ENCODE results near the gene PROM1. TPM values are rescaled to one million over a fixed set of nuclear protein-coding genes. Genes with fewer than 3 reads are reported as not detected.

PROM1 gene
- total RNA-seq, 1 donor from 2014 or later, result 7.2 TPM

DNA sequence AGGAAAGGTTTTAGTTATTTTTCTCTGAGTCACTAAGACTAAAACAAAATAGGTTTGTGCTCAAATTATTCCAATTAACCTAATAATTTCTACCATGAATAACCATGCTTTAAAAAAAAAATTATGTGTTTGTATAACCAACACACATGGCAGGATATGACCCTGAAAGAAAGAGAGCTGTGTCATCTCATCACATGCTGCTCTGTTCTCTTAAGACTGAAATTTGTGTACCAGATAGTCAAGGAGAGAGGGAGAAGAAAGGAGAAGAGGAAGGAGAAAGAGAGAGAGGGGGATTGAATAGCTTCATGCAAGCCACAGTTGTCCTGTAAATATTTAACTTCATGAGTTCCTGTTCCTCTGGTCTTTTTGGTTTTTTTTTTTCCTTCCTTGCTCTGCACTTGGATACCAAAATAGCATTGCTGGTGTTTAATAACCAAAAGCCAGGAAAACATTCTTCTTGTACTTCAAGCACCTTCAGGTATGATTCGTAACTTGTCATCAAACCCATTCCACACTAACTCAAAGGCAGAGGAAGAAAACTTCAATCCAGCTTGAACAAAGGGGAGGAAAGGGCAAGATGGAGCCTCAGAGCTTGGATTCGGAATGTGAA lies 6.4 kb upstream of the PROM1 start:
- H3K4me1 ChIP-seq, result no peaks in the 10 kb centered on the region
- no peak for DNase-seq (ENCODE audit: low spot score in 2 of 2)
- H3K9me3 ChIP-seq, result no peaks in the 10 kb centered on the region
- TF ChIP-seq, protein P1, sequence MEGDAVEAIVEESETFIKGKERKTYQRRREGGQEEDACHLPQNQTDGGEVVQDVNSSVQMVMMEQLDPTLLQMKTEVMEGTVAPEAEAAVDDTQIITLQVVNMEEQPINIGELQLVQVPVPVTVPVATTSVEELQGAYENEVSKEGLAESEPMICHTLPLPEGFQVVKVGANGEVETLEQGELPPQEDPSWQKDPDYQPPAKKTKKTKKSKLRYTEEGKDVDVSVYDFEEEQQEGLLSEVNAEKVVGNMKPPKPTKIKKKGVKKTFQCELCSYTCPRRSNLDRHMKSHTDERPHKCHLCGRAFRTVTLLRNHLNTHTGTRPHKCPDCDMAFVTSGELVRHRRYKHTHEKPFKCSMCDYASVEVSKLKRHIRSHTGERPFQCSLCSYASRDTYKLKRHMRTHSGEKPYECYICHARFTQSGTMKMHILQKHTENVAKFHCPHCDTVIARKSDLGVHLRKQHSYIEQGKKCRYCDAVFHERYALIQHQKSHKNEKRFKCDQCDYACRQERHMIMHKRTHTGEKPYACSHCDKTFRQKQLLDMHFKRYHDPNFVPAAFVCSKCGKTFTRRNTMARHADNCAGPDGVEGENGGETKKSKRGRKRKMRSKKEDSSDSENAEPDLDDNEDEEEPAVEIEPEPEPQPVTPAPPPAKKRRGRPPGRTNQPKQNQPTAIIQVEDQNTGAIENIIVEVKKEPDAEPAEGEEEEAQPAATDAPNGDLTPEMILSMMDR (IDR thresholded peaks at IDR 0.05), result no peak
- H3K36me3 ChIP-seq, result no peaks in the 10 kb centered on the region
- no peak overlapping the region for H3K4me3 ChIP-seq
- H3K27ac ChIP-seq, result no peak overlapping the region
- intact Hi-C loops (cut with DNase I), result no loop called here
- no peaks in the 10 kb centered on the region for H3K27me3 ChIP-seq

DNA sequence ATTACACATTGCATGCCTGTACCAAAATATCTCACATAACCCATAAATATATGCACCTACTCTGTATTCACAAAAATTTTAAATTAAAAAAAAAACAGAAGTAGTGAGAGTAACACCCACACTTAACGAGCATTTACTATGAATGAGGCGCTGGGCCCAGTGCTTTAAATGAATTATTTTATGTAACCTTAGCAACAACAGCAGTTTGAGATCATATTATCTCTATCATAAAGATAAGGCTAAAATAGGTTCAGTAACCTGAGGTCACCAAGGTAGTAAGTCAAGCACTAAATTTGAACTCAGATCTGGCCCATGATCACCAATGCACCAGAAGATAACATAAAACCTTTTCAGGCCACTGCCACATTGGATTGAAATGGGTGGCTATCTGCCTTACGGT lies 5.3 kb upstream of the PROM1 start:
- Histone ChIP-seq H3K27me3 (no peaks in the 10 kb centered on the region), H3K4me1 (no peaks in the 10 kb centered on the region), H3K4me3 (no peak overlapping the region), H3K9me3 (no peaks in the 10 kb centered on the region), H3K27ac (no peak overlapping the region), H3K36me3 (no peaks in the 10 kb centered on the region)
- TF ChIP-seq, protein P1 (IDR thresholded peaks at IDR 0.05), result no peak
- intact Hi-C loops (cut with DNase I), result no loop called here
- no peak for DNase-seq (ENCODE audit: low spot score in 2 of 2)

DNA sequence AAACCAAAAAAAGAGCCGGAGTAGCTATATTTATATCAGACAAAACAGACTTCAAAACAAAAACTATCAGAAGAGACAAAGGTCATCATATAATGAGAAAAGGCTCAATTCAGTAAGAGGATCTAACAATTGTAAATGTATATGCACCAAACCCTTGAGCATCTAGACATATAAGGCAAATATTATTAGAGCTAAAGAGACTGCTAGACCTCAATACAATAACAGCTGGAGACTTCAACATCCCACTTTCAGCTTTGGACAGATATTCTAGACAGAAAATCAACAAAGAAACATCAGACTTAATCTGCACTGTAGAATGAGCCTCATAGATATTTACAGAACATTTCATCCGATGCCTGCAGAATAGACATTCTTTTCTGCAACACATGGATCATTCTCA lies 4.8 kb upstream of the PROM1 start:
- Histone ChIP-seq H3K4me3 (no peak overlapping the region), H3K9me3 (no peaks in the 10 kb centered on the region), H3K4me1 (no peaks in the 10 kb centered on the region), H3K36me3 (no peaks in the 10 kb centered on the region), H3K27me3 (no peaks in the 10 kb centered on the region), H3K27ac (no peak overlapping the region)
- TF ChIP-seq, protein P1 (IDR thresholded peaks at IDR 0.05), result no peak
- intact Hi-C loops (cut with DNase I), result no loop called here
- DNase-seq (ENCODE audit: low spot score in 2 of 2), result no peak

DNA sequence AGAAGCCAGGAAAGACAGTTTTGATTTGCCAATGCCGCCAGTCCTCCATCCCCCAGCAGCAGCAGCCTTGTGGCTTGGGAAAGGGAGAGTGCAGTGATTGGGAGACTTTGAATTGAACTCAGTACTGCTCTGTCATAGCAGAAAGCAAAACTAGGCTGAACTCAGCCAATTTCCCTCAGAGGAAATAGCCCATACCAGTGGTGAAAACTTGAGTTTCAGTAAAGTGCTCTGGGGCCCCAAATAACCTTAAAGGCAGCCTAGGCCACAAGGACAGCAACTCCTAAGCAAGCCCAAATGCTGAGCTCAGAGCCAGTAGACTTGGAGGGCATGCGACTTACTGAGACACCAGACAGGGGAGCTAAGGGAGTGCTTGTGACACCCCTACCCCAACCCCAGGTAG lies 2.0 kb upstream of the PROM1 start:
- DNase-seq (ENCODE audit: low spot score in 2 of 2), result no peak
- TF ChIP-seq, protein P1 (IDR thresholded peaks at IDR 0.05), result no peak
- H3K27me3 ChIP-seq, result peaks cover 4% of the 10 kb centered on the region
- no peaks in the 10 kb centered on the region for H3K36me3 ChIP-seq
- intact Hi-C loops (cut with DNase I), result loop anchor here (2.0 kb wide), 1 partner anchor 111 kb away; no protein-coding TSS in a partner anchor
- H3K27ac ChIP-seq, result no peak overlapping the region
- H3K4me3 ChIP-seq, result no peak overlapping the region
- no peaks in the 10 kb centered on the region for H3K4me1 ChIP-seq
- no peaks in the 10 kb centered on the region for H3K9me3 ChIP-seq

DNA sequence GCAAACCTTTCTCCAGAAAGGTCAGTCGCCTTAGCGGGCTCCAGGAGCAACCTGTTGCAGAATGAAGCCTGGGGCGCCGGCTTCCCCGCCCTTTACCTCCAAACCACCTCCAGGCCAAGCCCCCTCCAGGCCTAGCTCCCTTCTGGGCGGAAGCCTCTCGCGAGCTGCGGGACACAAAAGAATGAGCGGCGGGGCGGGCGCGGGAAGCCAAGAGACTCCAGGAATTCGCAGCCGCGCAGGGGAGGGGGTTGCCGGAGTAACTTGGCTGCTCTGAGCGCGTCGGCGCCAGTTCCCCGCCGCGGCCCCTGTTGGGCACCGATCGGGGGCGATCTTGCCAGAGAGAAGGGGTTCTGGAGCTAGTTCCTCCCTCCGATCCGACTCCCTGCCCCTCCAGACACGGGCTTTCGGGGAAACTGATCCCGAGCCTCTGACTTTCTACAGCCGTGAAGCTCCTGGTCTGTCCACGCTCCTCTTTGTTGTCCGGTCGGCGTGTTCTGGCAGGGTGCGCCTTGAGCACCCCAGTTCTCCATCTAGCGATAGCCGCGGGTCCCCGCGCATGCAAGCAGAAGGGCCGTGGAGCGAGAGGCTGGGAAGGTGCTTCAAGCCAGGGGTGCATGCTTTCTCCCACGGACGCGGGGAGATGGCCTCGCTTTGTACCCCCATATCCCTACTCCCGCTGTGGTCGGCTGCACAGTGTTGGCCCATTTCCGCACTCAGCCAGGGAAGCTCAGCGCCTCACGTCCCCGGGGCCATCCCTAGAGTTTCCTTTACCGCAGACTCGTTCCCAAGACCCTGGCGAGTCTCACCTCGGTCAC lies 1.2 kb downstream of the PROM1 start:
- H3K27ac ChIP-seq, result peak overlapping the region in 1 of 2 donors; percentile 21
- no peaks in the 10 kb centered on the region for H3K9me3 ChIP-seq
- peaks cover 4% of the 10 kb centered on the region for H3K27me3 ChIP-seq
- peak overlapping the region; percentile 62 to 69 for H3K4me3 ChIP-seq
- no peaks in the 10 kb centered on the region for H3K36me3 ChIP-seq
- intact Hi-C loops (cut with DNase I), result loop anchor here (2.0 kb wide), 1 partner anchor 56 kb away; no protein-coding TSS in a partner anchor
- TF ChIP-seq, protein P1 (IDR thresholded peaks at IDR 0.05), result no peak
- peak in 1 of 2 donors; percentile 77 for DNase-seq (ENCODE audit: low spot score in 2 of 2)
- no peaks in the 10 kb centered on the region for H3K4me1 ChIP-seq

Data from ascending aorta (tissue), 2 donors.